Left ventricle myocardium inferior (tissue), 1 donor: Measurements from ENCODE around the gene SRMS. TPM values are rescaled to one million over a fixed set of nuclear protein-coding genes. Genes with fewer than 3 reads are reported as not detected.
A peak's percentile ranks its signal among the peaks of the same experiment; 100 is the strongest.

Experiments
- DNase-seq: peaks from one replicate; pipeline ENCODE4 v3.0.0-alpha.2; 2020
- H3K27ac ChIP-seq: fragments of 200-600 bp; replicated peaks from 2 replicates; pipeline ENCODE4 v1.8.0; 2021
- H3K27me3 ChIP-seq: fragments of 200-600 bp; 2 replicates; pipeline ENCODE4 v1.8.0; 2021; ENCODE audit warnings: low read depth
- H3K36me3 ChIP-seq: fragments of 200-600 bp; 2 replicates; pipeline ENCODE4 v1.8.0; 2021
- H3K4me1 ChIP-seq: fragments of 200-600 bp; 2 replicates; pipeline ENCODE4 v1.8.0; 2021
- H3K4me3 ChIP-seq: fragments of 200-600 bp; 2 replicates; pipeline ENCODE4 v1.8.0; 2021; ENCODE audit warnings: mild to moderate bottlenecking, moderate library complexity
- H3K9me3 ChIP-seq: fragments of 200-600 bp; replicated peaks from 2 replicates; pipeline ENCODE4 v1.8.0; 2021
- intact Hi-C: fragments of 100-400 bp; cut with micrococcal nuclease; formaldehyde crosslinking; loops from one replicate; pipeline ENCODE4 v1.11.0; 2022
- total RNA-seq: library from RNA; stranded (reverse); fragmentation: NEBNext Ultra II Directional; extraction: Animal tissue kit (Norgen Biotek cat#: 25700); gene quantifications from one replicate; pipeline ENCODE4 v1.2.1, GENCODE V29; 2021
- TF ChIP-seq, protein P1 (sequence below): fragments of 200-600 bp; IDR thresholded peaks from 2 replicates; pipeline ENCODE4 v1.8.0; 2021; ENCODE audit warnings: antibody characterized with exemption, mild to moderate bottlenecking, borderline replicate concordance
- donor health status: DM: no; HTN: yes; CAD: no; lungs with severe emphysema.

SRMS gene
- total RNA-seq, 1 donor from 2014 or later: not detected

DNA sequence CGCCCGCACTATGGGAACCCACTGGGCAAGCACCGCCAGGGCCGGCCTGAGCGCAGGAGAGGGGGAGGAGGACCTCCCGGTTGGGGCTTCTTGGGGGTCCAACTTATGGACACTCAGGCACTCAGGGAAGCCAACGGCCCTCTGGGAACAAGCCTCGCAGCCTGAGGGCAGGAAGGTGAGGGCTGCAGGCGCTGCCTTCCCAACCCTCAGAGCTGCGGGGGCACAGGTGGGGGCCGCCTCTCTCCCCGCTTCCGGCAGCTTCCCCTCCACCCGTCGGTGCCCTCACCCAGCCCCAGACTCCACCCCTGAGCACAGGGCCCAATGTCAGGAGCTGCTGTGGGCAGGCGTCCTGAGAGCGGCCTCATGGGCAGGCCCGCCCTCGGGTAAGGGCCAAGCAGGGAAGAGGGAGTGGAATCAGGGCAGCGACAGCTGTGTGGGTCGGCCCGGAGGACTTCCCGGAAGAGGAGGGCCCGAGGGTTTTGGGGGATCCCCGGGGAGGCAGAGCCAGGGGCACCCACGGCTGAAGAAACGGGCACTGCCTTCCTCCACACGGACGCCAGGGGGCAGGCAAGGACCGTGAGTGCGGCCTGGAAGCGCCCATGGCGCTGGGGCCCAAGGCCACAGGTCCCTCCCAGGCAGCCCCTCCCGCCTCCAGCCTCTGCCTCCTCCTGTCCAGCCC is 9.9 kb downstream of the SRMS start:
- TF ChIP-seq, protein P1, sequence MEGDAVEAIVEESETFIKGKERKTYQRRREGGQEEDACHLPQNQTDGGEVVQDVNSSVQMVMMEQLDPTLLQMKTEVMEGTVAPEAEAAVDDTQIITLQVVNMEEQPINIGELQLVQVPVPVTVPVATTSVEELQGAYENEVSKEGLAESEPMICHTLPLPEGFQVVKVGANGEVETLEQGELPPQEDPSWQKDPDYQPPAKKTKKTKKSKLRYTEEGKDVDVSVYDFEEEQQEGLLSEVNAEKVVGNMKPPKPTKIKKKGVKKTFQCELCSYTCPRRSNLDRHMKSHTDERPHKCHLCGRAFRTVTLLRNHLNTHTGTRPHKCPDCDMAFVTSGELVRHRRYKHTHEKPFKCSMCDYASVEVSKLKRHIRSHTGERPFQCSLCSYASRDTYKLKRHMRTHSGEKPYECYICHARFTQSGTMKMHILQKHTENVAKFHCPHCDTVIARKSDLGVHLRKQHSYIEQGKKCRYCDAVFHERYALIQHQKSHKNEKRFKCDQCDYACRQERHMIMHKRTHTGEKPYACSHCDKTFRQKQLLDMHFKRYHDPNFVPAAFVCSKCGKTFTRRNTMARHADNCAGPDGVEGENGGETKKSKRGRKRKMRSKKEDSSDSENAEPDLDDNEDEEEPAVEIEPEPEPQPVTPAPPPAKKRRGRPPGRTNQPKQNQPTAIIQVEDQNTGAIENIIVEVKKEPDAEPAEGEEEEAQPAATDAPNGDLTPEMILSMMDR: peak; percentile 98
- Histone ChIP-seq H3K27me3 (peaks cover 37% of the 10 kb centered on the region), H3K4me3 (peak overlapping the region; percentile 55), H3K9me3 (no peaks in the 10 kb centered on the region), H3K36me3 (no peaks in the 10 kb centered on the region), H3K27ac (peak overlapping the region; percentile 66), H3K4me1 (peaks cover 25% of the 10 kb centered on the region)
- intact Hi-C loops: loop anchor here (5.0 kb wide), 1 partner anchor 435 kb away; no protein-coding TSS in a partner anchor
- DNase-seq: peak; percentile 85

DNA sequence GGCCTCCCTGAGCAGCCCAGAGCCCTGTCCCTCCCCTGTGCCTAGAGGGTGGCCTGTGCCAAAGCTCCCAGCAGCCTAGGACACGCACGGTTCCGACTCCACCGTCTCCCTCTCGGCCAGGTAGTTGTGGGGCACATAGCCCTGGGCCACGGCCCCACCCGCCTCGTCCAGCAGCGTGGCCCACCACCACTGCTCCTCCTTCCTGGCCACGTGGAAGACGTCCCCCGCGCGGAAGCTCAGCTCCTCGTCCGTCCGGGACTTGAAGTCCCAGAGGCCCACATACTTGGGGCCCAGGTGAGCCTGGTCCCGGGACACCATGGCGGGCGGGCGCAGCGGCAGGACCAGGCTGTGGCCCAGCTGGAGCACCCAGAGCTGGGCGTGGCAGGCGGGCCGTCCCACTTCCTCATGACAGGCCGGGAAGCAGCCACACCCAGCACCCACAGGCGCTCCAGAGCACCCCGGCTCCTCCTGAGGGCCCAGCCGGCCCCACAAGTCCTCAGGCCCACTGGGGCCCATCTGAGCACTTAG is 10.5 kb downstream of the SRMS start, which contains the start of gene PTK6:
PTK6 (minus strand) TSS at position 380 of the 528 bp plus-strand sequence; CDS start at position 318, 62 bp downstream.
- Histone ChIP-seq H3K9me3 (no peaks in the 10 kb centered on the region), H3K36me3 (no peaks in the 10 kb centered on the region), H3K4me3 (peak within 1 kb of the TSS; percentile 55), H3K27me3 (peaks cover 37% of the 10 kb centered on the region), H3K27ac (peak within 1 kb of the TSS; percentile 66), H3K4me1 (peaks cover 25% of the 10 kb centered on the region)
- DNase-seq: peak; percentile 57
- intact Hi-C loops: loop anchor here (5.0 kb wide), 1 partner anchor 435 kb away; no protein-coding TSS in a partner anchor
- TF ChIP-seq, protein P1: no peak

DNA sequence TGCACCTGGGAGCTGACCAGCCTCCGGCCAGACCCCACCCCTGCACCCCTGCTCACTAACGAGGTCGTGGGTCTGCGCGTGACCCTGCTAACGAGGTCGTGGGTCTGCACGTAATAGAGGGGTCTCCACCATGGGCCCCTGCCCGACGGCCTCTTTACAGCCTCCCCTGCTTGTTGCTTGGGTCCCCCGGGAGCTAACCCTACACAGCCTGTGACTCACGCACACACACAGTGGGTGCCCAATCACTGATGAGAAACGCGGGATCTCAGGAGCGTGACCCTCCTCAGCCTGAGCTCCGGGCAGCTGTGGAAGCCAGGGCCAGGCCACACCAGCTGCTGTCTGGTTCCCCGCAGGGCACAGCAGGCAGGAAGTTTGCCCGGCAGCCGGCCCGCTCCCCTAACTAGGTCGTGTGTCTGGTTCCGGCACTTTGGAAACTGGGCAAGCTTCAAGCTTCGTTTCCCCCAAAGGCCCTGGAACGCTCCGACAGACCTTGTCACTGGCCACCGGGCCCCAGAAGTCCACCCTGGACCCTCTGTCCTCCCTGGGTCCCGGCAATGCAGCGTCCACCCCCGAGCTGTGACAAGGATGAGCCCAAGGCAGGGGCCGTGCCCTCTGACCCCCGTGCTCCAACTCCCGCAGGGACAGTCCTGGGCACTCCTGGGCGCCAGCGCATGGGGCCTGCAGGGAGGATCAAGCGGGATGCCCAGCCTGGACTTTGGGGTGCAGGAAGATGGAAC is 11.1 kb downstream of the SRMS start:
- no peak overlapping the region for H3K4me3 ChIP-seq
- H3K4me1 ChIP-seq: peaks cover 25% of the 10 kb centered on the region
- H3K9me3 ChIP-seq: no peaks in the 10 kb centered on the region
- intact Hi-C loops: loop anchor here (5.0 kb wide), 1 partner anchor 436 kb away; no protein-coding TSS in a partner anchor
- TF ChIP-seq, protein P1: no peak
- H3K27me3 ChIP-seq: peaks cover 37% of the 10 kb centered on the region
- no peaks in the 10 kb centered on the region for H3K36me3 ChIP-seq
- no peak overlapping the region for H3K27ac ChIP-seq
- DNase-seq: no peak

DNA sequence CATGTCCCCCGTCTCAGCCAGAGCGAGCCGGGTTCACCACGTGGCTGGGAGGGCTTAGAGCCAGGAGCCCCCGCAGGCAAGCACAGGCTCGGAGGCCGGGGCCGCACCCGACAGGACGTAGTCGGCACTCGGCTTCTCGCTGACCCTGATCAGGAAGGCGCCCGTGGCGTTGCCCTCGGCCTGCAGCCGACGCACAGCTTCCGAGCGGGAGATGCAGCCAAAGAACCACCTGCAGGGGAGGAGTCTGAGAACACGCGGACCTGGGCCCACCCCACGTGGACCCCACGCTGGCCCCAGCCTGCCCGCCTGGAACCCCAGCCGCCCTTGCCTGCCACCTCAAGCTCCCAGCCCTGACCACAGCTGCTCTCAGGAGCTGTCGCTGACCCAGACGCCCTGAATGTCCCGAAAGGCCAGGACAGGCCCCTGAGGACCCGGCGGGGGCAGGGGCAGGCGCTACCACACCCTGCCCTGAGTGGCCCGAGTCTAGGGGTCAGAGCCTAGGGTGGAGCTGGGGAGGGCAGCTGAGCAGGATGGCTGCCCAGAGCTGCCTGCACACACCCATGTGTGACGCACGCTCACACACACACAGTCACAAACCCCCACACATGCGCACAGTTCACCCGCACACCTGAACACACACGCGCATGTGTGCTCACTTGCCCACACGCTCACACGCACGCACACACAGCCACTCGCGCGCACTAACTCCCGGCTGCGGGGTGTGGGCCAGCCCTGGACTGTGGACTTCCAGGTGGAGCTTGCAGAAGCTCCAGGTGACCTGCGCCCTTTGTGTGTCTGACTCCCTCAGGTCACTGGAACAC is 12.5 kb downstream of the SRMS start:
- intact Hi-C loops: loop anchor here (5.0 kb wide), 1 partner anchor 437 kb away; no protein-coding TSS in a partner anchor
- H3K27ac ChIP-seq: no peak overlapping the region
- H3K4me1 ChIP-seq: peaks cover 25% of the 10 kb centered on the region
- H3K36me3 ChIP-seq: no peaks in the 10 kb centered on the region
- DNase-seq: no peak
- H3K4me3 ChIP-seq: no peak overlapping the region
- TF ChIP-seq, protein P1: no peak
- no peaks in the 10 kb centered on the region for H3K9me3 ChIP-seq
- peaks cover 37% of the 10 kb centered on the region for H3K27me3 ChIP-seq

DNA sequence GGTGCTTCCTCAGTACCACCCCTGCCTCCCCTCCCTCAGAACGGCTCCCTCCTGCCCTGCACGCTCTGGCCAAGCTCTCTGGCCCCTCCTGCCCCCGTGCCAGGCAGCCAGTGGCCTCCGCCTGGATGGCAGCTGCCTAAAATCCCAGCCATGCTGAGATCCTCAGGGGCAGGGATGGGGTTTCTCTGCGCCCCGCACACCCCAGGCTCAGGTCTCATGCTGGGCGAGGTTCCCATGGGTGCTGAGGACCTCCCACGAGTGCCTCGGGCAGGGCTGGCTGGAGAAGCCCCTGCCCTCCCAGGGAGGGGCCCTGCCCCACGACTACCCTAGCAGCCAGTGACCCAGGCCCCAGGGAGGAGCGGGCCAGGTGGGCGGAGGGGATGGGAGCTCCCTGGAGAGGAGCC is 13.1 kb downstream of the SRMS start:
- H3K36me3 ChIP-seq: no peaks in the 10 kb centered on the region
- peaks cover 25% of the 10 kb centered on the region for H3K4me1 ChIP-seq
- intact Hi-C loops: no loop called here
- no peaks in the 10 kb centered on the region for H3K9me3 ChIP-seq
- H3K4me3 ChIP-seq: no peak overlapping the region
- no peak for DNase-seq
- TF ChIP-seq, protein P1: no peak
- H3K27me3 ChIP-seq: peaks cover 37% of the 10 kb centered on the region
- H3K27ac ChIP-seq: no peak overlapping the region
